HepG2 (cell line): ENCODE measurements around the gene ZFHX3. TPM values are rescaled to one million over a fixed set of nuclear protein-coding genes. Genes with fewer than 3 reads are reported as not detected.
A peak's percentile ranks its signal among the peaks of the same experiment; 100 is the strongest.

Experiments used
- ARNTL ChIP-seq: sonication (generic); formaldehyde crosslinking; IDR thresholded peaks from 2 replicates; pipeline ENCODE4 v1.4.0; 2020; ENCODE audit warnings: mild to moderate bottlenecking, missing genetic modification reagents
- CHD4 ChIP-seq: fragments of 200-600 bp; sonication (generic); IDR thresholded peaks from 2 replicates; pipeline ENCODE4 v1.7.0; 2017; ENCODE audit warnings: mild to moderate bottlenecking, low read length, borderline replicate concordance
- DPF2 ChIP-seq: sonication (generic); formaldehyde crosslinking; IDR thresholded peaks from 2 replicates; pipeline ENCODE4 v1.4.0; 2020; ENCODE audit warnings: mild to moderate bottlenecking, low read depth, missing genetic modification reagents, borderline replicate concordance
- GATAD1 ChIP-seq: IDR thresholded peaks from 2 replicates; pipeline ENCODE4 v1.6.1; 2016; ENCODE audit warnings: missing genetic modification reagents, missing compliant biosample characterization
- GATAD2A ChIP-seq: IDR thresholded peaks from 2 replicates; pipeline ENCODE4 v1.6.1; 2016
- HDAC1 ChIP-seq: sonication (generic); formaldehyde crosslinking; IDR thresholded peaks from 2 replicates; pipeline ENCODE4 v1.5.1; 2020; ENCODE audit warnings: mild to moderate bottlenecking, missing genetic modification reagents
- MED8 ChIP-seq: sonication (generic); formaldehyde crosslinking; IDR thresholded peaks from 2 replicates; pipeline ENCODE4 v1.8.1; 2023; ENCODE audit warnings: mild to moderate bottlenecking, missing genetic modification reagents; ENCODE audit not compliant: insufficient replicate concordance
- MXI1 ChIP-seq: IDR thresholded peaks from 3 replicates; pipeline ENCODE4 v1.6.1; 2012; ENCODE audit warnings: low read depth, low read length, inconsistent platforms, borderline replicate concordance
- MYC ChIP-seq: sonication (generic); formaldehyde crosslinking; IDR thresholded peaks from 2 replicates; pipeline ENCODE4 v1.9.0; 2021; ENCODE audit warnings: missing genetic modification reagents, borderline replicate concordance
- NFE2L1 ChIP-seq: sonication (generic); formaldehyde crosslinking; IDR thresholded peaks from 2 replicates; pipeline ENCODE4 v1.4.0; 2020; ENCODE audit warnings: missing genetic modification reagents, mild to moderate bottlenecking, borderline replicate concordance
- RARA ChIP-seq: IDR thresholded peaks from 2 replicates; pipeline ENCODE4 v1.6.1; 2016; ENCODE audit warnings: missing genetic modification reagents, missing compliant biosample characterization
- SNAI1 ChIP-seq: sonication (generic); formaldehyde crosslinking; IDR thresholded peaks from 2 replicates; pipeline ENCODE4 v1.5.0; 2020; ENCODE audit warnings: mild to moderate bottlenecking, missing genetic modification reagents, borderline replicate concordance
- TBL1XR1 ChIP-seq: fragments of 150-350 bp; IDR thresholded peaks from 2 replicates; pipeline ENCODE4 v1.6.1; 2014; ENCODE audit warnings: borderline replicate concordance, low read length; ENCODE audit not compliant: partially characterized antibody
- ZC3H13 ChIP-seq: sonication (generic); formaldehyde crosslinking; IDR thresholded peaks from 2 replicates; pipeline ENCODE4 v1.8.1; 2023; ENCODE audit warnings: mild to moderate bottlenecking, missing genetic modification reagents, moderate library complexity
- ZNF382 ChIP-seq: sonication (generic); formaldehyde crosslinking; IDR thresholded peaks from 2 replicates; pipeline ENCODE4 v1.5.0; 2020; ENCODE audit warnings: missing genetic modification reagents, mild to moderate bottlenecking, borderline replicate concordance
- ZNF383 ChIP-seq: sonication (generic); formaldehyde crosslinking; IDR thresholded peaks from 2 replicates; pipeline ENCODE4 v1.4.0; 2020; ENCODE audit warnings: missing genetic modification reagents, mild to moderate bottlenecking, borderline replicate concordance
- ZNF468 ChIP-seq: sonication (generic); formaldehyde crosslinking; IDR thresholded peaks from 2 replicates; pipeline ENCODE4 v1.8.0; 2022; ENCODE audit warnings: mild to moderate bottlenecking, moderate library complexity, missing genetic modification reagents
- ZNF549 ChIP-seq: sonication (generic); formaldehyde crosslinking; IDR thresholded peaks from 2 replicates; pipeline ENCODE4 v1.5.0; 2020; ENCODE audit warnings: missing genetic modification reagents
- ZSCAN31 ChIP-seq: sonication (generic); formaldehyde crosslinking; IDR thresholded peaks from 2 replicates; pipeline ENCODE4 v1.5.0; 2020; ENCODE audit warnings: low read depth, mild to moderate bottlenecking, missing genetic modification reagents
- polyA plus RNA-seq, 8 experiments: library from polyadenylated mRNA; depleted of rRNA in 3 of 8; stranded (reverse) in 7 of 8; unstranded in 1 of 8; fragments of >200 nt; fragmentation: Illumina TruSeq in 4 of 8; extraction: Trizol in 4 of 8; gene quantifications; 2 replicates each; pipeline versions ENCODE4 v1.2.1 to v1.2.3, GENCODE V29; 2011 to 2016; ENCODE audit warnings: low read depth in 4 of 8, missing spikeins in 1 of 8, mixed read lengths in 1 of 8; ENCODE audit not compliant: insufficient read depth in 1 of 8
- total RNA-seq, 5 experiments: library from RNA; depleted of rRNA; stranded (reverse); fragments of >200 nt; fragmentation: Illumina TruSeq; extraction: Trizol; gene quantifications; 2 replicates each; pipeline ENCODE4 v1.2.3, GENCODE V29; 2016; ENCODE audit warnings: low read depth in 1 of 5
- TF ChIP-seq, protein P1 (sequence below): sonication (generic); formaldehyde crosslinking; IDR thresholded peaks from 2 replicates; pipeline ENCODE4 v1.5.1; 2020; ENCODE audit warnings: missing genetic modification reagents, mild to moderate bottlenecking, borderline replicate concordance
- TF ChIP-seq, protein P2 (sequence below): sonication (generic); formaldehyde crosslinking; IDR thresholded peaks from 2 replicates; pipeline ENCODE4 v1.8.0; 2022; ENCODE audit warnings: mild to moderate bottlenecking, missing genetic modification reagents, moderate library complexity
- TF ChIP-seq, protein P3 (sequence below): sonication (generic); formaldehyde crosslinking; IDR thresholded peaks from 2 replicates; pipeline ENCODE4 v1.4.0; 2020; ENCODE audit warnings: missing genetic modification reagents
- TF ChIP-seq, protein P4 (sequence below): sonication (generic); formaldehyde crosslinking; IDR thresholded peaks from 2 replicates; pipeline ENCODE4 v1.8.1; 2023; ENCODE audit warnings: mild to moderate bottlenecking, missing genetic modification reagents, borderline replicate concordance
- TF ChIP-seq, protein P5 (sequence below), 2 experiments: sonication (generic) in 1 of 2; formaldehyde crosslinking in 1 of 2; IDR thresholded peaks; 2 replicates each; pipeline versions ENCODE4 v1.5.1 to v1.6.1; 2011 to 2020; ENCODE audit warnings: borderline replicate concordance in 1 of 2, low read depth in 1 of 2, low read length in 1 of 2, mild to moderate bottlenecking in 1 of 2, missing genetic modification reagents in 1 of 2, moderate library complexity in 1 of 2

The ZFHX3 gene
- total and polyA plus RNA-seq, 2 of the 13 experiments (the other 11 are each of a cell fraction or from before 2014, with no cell fraction given), result 5.0 to 6.0 TPM

DNA sequence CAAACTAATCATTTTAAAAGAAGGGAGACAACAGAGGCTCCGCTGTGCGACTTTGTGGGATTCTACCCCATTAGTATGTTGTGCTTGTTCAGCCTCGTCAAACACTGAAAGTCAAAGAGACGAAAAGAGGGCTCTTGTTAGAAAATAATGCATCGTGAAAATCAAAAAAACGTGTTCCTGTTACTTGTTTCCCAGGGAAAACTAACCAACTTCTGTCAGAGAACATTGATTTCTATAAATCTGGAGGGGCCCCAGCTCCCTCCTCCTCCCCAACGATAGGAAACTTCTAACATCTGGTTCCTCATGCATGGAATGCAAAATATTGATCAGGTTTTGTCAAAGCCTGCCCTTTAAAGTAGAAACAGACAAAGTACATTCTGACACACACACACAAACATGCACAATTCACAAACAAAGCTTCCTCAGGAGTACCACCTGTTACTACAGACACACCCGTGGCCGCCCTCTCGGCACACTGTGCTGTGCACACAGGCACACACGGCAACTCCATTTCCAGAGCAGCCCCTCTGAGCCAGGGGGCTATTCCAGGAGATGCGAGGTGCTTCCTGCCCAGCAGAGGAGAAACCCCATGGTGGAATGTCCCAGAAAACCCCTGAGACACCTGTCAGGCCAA is 151.3 kb downstream of the ZFHX3 start (continued):
- TF ChIP-seq MXI1, result peak; percentile 26; the same call in 1 of the 3 replicates
- TF ChIP-seq, protein P1, sequence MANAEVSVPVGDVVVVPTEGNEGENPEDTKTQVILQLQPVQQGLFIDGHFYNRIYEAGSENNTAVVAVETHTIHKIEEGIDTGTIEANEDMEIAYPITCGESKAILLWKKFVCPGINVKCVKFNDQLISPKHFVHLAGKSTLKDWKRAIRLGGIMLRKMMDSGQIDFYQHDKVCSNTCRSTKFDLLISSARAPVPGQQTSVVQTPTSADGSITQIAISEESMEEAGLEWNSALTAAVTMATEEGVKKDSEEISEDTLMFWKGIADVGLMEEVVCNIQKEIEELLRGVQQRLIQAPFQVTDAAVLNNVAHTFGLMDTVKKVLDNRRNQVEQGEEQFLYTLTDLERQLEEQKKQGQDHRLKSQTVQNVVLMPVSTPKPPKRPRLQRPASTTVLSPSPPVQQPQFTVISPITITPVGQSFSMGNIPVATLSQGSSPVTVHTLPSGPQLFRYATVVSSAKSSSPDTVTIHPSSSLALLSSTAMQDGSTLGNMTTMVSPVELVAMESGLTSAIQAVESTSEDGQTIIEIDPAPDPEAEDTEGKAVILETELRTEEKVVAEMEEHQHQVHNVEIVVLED, result no peak
- TF ChIP-seq ZNF549 (CRISPR knock-in tag), result no peak
- TF ChIP-seq ARNTL (CRISPR knock-in tag), result no peak
- TF ChIP-seq, protein P2, sequence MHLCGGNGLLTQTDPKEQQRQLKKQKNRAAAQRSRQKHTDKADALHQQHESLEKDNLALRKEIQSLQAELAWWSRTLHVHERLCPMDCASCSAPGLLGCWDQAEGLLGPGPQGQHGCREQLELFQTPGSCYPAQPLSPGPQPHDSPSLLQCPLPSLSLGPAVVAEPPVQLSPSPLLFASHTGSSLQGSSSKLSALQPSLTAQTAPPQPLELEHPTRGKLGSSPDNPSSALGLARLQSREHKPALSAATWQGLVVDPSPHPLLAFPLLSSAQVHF (CRISPR knock-in tag), result no peak
- no peak for TF ChIP-seq DPF2
- TF ChIP-seq RARA (CRISPR knock-in tag), result peak; percentile 37; the same call in 1 of the 2 replicates
- TF ChIP-seq, protein P3, sequence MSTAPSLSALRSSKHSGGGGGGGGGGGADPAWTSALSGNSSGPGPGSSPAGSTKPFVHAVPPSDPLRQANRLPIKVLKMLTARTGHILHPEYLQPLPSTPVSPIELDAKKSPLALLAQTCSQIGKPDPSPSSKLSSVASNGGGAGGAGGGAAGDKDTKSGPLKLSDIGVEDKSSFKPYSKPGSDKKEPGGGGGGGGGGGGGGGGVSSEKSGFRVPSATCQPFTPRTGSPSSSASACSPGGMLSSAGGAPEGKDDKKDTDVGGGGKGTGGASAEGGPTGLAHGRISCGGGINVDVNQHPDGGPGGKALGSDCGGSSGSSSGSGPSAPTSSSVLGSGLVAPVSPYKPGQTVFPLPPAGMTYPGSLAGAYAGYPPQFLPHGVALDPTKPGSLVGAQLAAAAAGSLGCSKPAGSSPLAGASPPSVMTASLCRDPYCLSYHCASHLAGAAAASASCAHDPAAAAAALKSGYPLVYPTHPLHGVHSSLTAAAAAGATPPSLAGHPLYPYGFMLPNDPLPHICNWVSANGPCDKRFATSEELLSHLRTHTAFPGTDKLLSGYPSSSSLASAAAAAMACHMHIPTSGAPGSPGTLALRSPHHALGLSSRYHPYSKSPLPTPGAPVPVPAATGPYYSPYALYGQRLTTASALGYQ, result no peak
- TF ChIP-seq NFE2L1 (CRISPR knock-in tag), result no peak
- TF ChIP-seq ZNF382 (CRISPR knock-in tag), result no peak
- TF ChIP-seq GATAD2A (CRISPR knock-in tag), result peak; percentile 77
- no peak for TF ChIP-seq GATAD1
- TF ChIP-seq, protein P4, sequence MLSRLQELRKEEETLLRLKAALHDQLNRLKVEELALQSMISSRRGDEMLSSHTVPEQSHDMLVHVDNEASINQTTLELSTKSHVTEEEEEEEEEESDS (CRISPR knock-in tag), result no peak
- no peak for TF ChIP-seq MYC (CRISPR knock-in tag)
- no peak for TF ChIP-seq SNAI1
- peak; percentile 62 for TF ChIP-seq HDAC1 (CRISPR knock-in tag)
- TF ChIP-seq MED8, result no peak
- TF ChIP-seq, protein P5, sequence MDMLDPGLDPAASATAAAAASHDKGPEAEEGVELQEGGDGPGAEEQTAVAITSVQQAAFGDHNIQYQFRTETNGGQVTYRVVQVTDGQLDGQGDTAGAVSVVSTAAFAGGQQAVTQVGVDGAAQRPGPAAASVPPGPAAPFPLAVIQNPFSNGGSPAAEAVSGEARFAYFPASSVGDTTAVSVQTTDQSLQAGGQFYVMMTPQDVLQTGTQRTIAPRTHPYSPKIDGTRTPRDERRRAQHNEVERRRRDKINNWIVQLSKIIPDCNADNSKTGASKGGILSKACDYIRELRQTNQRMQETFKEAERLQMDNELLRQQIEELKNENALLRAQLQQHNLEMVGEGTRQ (IDR thresholded peaks at IDR 0.05; ENCODE audit: low read depth, low read length), result no peak
- TF ChIP-seq, protein P5 (CRISPR knock-in tag; IDR thresholded peaks at IDR 0.05; ENCODE audit: borderline replicate concordance), result no peak
- TF ChIP-seq ZNF383 (CRISPR knock-in tag), result no peak
- TF ChIP-seq ZC3H13 (CRISPR knock-in tag), result no peak
- TF ChIP-seq CHD4, result no peak
- TF ChIP-seq ZSCAN31 (CRISPR knock-in tag), result no peak
- no peak for TF ChIP-seq ZNF468 (CRISPR knock-in tag)
- TF ChIP-seq TBL1XR1, result no peak
